Right lobe of liver (tissue), 6 donors: ENCODE results near the gene NETO1. TPM values are rescaled to one million over a fixed set of nuclear protein-coding genes. Genes with fewer than 3 reads are reported as not detected.

Source experiments
- ATAC-seq, 4 donors: fragments of 200-7000 bp; cut with Tn5 transposase; one replicate each; pipeline ENCODE4 v1.9.1; 2020; ENCODE audit warnings: mild to moderate bottlenecking in 4 of 4, moderate library complexity in 4 of 4
- DNase-seq, 3 donors: peaks; one replicate each; pipeline ENCODE4 v3.0.0-alpha.2; 2020
- H3K27ac ChIP-seq, 3 donors: fragments of 200-600 bp; one replicate each; pipeline ENCODE4 v1.8.0; 2022
- H3K27me3 ChIP-seq, 2 donors: fragments of 200-600 bp; one replicate each; pipeline ENCODE4 v1.8.0; 2022
- H3K36me3 ChIP-seq, 4 donors: fragments of 200-600 bp; sonication (generic) in 1 of 4; one replicate each; pipeline versions ENCODE4 v1.5.1 to v1.8.0; 2017 to 2022; ENCODE audit warnings: control low read depth in 1 of 4
- H3K4me1 ChIP-seq, 4 donors: fragments of 200-600 bp; sonication (generic) in 1 of 4; one replicate each; pipeline versions ENCODE4 v1.5.1 to v1.8.0; 2017 to 2022; ENCODE audit warnings: control low read depth in 1 of 4
- H3K4me3 ChIP-seq, 3 donors: fragments of 200-600 bp; one replicate each; pipeline ENCODE4 v1.8.0; 2022
- H3K9me3 ChIP-seq, 4 donors: fragments of 200-600 bp; sonication (generic) in 1 of 4; one replicate each; pipeline versions ENCODE4 v1.5.1 to v1.8.0; 2017 to 2022; ENCODE audit warnings: control low read depth in 1 of 4
- POLR2A ChIP-seq: fragments of 450-650 bp; IDR thresholded peaks from one replicate; pipeline ENCODE4 v1.6.1; 2017; ENCODE audit warnings: antibody characterized with exemption, mild to moderate bottlenecking
- WGBS: methylation state at CpG from one replicate; pipeline ENCODE4 v1.1.6; 2018; ENCODE audit warnings: low coverage, low lambda C conversion rate; ENCODE audit not compliant: insufficient coverage; ENCODE audit errors: missing lambda C conversion rate; 5-methylcytosine and 5-hydroxymethylcytosine counted together
- intact Hi-C, 2 donors: fragments of 100-400 bp; cut with DNase I; formaldehyde crosslinking; loops; one replicate each; pipeline versions ENCODE4 v1.11.2 to v1.14.1; 2022
- total RNA-seq, 6 experiments: library from RNA; depleted of rRNA in 2 of 6; stranded (reverse); fragments of >200 nt in 2 of 6; fragmentation: NEBNext Ultra II Directional in 3 of 6; extraction: Animal tissue kit (Norgen Biotek cat#: 25700) in 3 of 6; gene quantifications; one replicate each; pipeline versions ENCODE4 v1.1.0 to v1.2.4, GENCODE V29; 2016 to 2023
- TF ChIP-seq, protein P1 (sequence below), 4 donors: fragments of 200-600 bp in 3 of 4; fragments of 450-650 bp in 1 of 4; IDR thresholded peaks; one replicate each; pipeline versions ENCODE4 v1.5.1 to v1.8.0; 2016 to 2022; ENCODE audit warnings: antibody characterized with exemption in 4 of 4, mild to moderate bottlenecking in 2 of 4
- donor health status: DM: no; HTN: yes; CAD: no.
- donor health status: DM: no; HTN: no; CAD: no.
- donor health status: DM: no; HTN: no; CAD: no.
- donor health status: DM: no; HTN: yes; CAD: no.
- donor health status: DM: no; HTN: yes; CAD: no.

The NETO1 gene
- total RNA-seq, 6 experiments from 2014 or later, result not detected

DNA sequence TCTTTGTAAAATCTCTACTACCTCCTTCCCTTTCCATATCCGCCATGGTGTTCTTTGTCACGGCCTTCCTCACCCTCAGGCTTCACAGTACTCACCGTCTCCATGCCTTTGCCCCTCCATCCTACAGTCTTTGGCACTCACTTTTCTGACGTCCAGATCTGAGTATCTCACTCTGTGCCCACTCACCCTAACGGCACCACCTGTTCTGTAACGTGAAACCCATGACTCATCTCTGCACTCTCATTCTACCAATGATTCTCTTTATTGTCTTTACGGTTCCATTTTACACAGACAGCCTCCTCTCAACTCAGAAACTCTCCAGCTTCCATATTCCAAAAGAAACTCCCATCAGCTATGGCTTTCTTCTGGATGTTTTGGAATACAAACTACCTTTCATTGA, 56.7 kb downstream of the NETO1 start:
- Histone ChIP-seq H3K36me3 (no peaks in the 10 kb centered on the region), H3K27me3 (no peaks in the 10 kb centered on the region), H3K27ac (no peak overlapping the region), H3K4me1 (no peaks in the 10 kb centered on the region), H3K9me3 (no peaks in the 10 kb centered on the region), H3K4me3 (no peak overlapping the region)
- no peak for ATAC-seq
- no peak for TF ChIP-seq POLR2A
- TF ChIP-seq, protein P1, sequence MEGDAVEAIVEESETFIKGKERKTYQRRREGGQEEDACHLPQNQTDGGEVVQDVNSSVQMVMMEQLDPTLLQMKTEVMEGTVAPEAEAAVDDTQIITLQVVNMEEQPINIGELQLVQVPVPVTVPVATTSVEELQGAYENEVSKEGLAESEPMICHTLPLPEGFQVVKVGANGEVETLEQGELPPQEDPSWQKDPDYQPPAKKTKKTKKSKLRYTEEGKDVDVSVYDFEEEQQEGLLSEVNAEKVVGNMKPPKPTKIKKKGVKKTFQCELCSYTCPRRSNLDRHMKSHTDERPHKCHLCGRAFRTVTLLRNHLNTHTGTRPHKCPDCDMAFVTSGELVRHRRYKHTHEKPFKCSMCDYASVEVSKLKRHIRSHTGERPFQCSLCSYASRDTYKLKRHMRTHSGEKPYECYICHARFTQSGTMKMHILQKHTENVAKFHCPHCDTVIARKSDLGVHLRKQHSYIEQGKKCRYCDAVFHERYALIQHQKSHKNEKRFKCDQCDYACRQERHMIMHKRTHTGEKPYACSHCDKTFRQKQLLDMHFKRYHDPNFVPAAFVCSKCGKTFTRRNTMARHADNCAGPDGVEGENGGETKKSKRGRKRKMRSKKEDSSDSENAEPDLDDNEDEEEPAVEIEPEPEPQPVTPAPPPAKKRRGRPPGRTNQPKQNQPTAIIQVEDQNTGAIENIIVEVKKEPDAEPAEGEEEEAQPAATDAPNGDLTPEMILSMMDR (IDR thresholded peaks at IDR 0.05), result no peak
- intact Hi-C loops, result no loop called here
- no peak for DNase-seq
- WGBS, result 54% methylated on average over 7 of the region's 7 CpGs

DNA sequence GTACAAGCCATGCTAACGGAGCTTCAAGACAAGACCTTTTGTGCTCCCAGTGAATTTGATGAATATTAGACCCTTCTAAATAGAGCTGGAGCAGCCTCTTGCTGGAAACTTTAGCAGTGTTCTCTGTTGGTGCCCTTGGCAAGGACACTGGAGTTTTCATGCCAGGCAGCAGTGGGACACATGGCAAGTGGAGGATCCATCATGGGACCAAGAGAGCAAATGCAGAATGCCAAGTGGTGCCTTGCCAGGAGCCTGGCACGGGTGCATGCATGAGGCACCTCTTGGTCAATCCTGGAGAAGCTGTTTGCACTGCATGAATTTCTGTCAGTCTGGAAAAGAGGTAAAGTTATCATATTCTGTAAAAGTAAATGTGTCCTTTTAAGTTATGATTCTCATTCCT, 59.1 kb downstream of the NETO1 start:
- no peak for TF ChIP-seq POLR2A
- TF ChIP-seq, protein P1 (IDR thresholded peaks at IDR 0.05), result no peak
- H3K36me3 ChIP-seq, result no peaks in the 10 kb centered on the region
- no peaks in the 10 kb centered on the region for H3K4me1 ChIP-seq
- no peak overlapping the region for H3K4me3 ChIP-seq
- ATAC-seq (no peak), DNase-seq (no peak)
- H3K27me3 ChIP-seq, result no peaks in the 10 kb centered on the region
- H3K9me3 ChIP-seq, result no peaks in the 10 kb centered on the region
- intact Hi-C loops, result no loop called here
- 28% methylated on average over 2 of the region's 2 CpGs for WGBS
- no peak overlapping the region for H3K27ac ChIP-seq

DNA sequence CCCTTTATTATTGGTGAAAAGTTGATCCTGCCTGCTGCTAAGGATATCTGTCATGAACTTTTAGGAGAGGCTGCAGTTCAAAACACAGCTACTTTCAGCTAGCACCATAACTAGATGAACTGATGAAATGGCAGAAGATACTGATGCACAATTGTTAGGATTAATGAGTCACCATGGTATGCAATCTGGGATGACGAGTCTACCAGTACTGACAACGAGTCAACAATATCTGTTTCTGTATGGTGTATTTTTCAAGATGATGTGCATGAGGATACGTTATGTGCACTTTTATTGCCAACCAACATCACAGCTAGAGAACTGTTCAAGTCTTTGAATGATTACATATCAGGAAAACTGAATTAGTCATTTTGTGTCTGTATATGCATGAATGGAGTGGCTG, 68.7 kb downstream of the NETO1 start:
- no peak for ATAC-seq
- Histone ChIP-seq H3K36me3 (no peaks in the 10 kb centered on the region), H3K27ac (no peak overlapping the region), H3K4me1 (no peaks in the 10 kb centered on the region), H3K4me3 (no peak overlapping the region), H3K27me3 (no peaks in the 10 kb centered on the region), H3K9me3 (no peaks in the 10 kb centered on the region)
- intact Hi-C loops, result no loop called here
- 58% methylated on average over 3 of the region's 3 CpGs for WGBS
- TF ChIP-seq, protein P1 (IDR thresholded peaks at IDR 0.05), result no peak
- no peak for TF ChIP-seq POLR2A
- no peak for DNase-seq

DNA sequence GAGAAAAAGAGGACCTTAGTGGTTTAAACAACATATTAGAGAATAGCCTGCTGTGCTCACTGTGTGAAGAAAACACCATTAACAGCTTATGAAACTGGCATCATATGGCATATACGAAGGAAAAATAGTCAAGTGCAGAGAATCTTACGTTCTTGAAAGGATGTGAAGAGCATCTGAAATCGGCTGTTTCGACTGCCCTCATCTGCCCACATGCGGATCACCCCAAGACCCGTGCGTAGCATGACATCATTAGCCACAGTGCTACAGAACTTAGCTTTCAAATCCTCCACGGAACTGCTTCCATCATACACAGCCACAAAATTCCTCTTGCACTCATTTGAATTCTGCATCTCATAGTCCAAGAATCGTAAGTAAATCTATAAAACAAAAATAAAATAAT, 84.3 kb downstream of the NETO1 start:
- no peak for DNase-seq
- intact Hi-C loops, result no loop called here
- 35% methylated on average over 6 of the region's 9 CpGs for WGBS

More for the DNA sequence above, 84.3 kb downstream of the NETO1 start:
- Histone ChIP-seq H3K4me3 (no peak overlapping the region), H3K27me3 (no peaks in the 10 kb centered on the region), H3K4me1 (no peaks in the 10 kb centered on the region), H3K27ac (no peak overlapping the region), H3K36me3 (no peaks in the 10 kb centered on the region), H3K9me3 (no peaks in the 10 kb centered on the region)
- TF ChIP-seq, protein P1 (IDR thresholded peaks at IDR 0.05), result no peak
- no peak for TF ChIP-seq POLR2A
- ATAC-seq, result no peak
